GM21526 (cell line): ENCODE measurements around the gene UGT2B28.
"Not testable (repeated sequence)": the region's sequence is repeated elsewhere in the genome, so short reads cannot be mapped to it uniquely, and the experiment has no call there.

Experiments used
- ATAC-seq: cut with Tn5 transposase; IDR thresholded peaks from one replicate; pipeline ENCODE4 v1.9.1; 2021; ENCODE audit warnings: moderate library complexity; ENCODE audit not compliant: unreplicated experiment, low FRiP score

UGT2B28 gene

GRCh38 chr4:69280081-69280480, at the start of gene UGT2B28:
UGT2B28 (plus strand) TSS chr4:69280475; CDS start chr4:69280501, 26 bp downstream.
- ATAC-seq = not testable (repeated sequence)

DNA sequence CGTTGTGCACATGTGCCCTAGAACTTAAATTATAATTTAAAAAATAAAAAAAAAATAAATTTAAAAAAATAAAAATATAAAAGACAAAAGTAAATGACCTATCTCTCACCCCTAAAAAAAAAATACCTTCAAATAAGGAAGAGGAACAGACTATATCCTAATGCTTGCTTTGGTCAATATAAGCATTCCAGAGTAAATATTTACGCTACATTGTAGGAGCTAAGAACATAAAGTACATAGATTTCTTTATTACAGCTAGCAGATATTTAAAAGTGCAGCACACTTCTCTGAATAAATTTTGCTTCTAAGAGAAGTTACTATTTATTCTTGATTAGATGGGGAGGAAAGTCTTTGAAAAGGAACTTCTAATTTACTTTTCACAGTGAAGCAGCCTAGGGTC, 41.2 kb upstream of the UGT2B28 start:
- ATAC-seq = no peak

- ATAC-seq = no peak
These were observed 40.6 kb upstream of the UGT2B28 start for GRCh38 chr4:69239557-69240168.

DNA sequence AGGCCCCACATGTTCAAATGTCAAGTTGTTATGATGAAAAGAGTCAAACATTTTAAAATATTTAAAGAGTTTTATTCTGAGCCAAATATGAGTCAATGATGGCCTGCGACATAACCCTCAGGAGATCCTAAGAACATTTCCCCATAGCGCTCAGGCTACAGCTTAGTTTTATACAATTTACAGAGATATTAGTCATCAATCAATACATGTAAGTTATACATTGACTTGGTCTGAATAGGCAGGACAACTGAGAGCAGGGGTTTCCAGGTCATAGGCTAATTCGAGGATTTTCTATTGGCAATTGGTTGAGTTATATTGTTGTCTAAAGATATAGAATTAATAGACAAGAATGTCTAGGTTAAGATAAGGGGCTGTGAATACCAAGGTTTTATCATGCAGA, 39.5 kb upstream of the UGT2B28 start:
- ATAC-seq = not testable (repeated sequence)

DNA sequence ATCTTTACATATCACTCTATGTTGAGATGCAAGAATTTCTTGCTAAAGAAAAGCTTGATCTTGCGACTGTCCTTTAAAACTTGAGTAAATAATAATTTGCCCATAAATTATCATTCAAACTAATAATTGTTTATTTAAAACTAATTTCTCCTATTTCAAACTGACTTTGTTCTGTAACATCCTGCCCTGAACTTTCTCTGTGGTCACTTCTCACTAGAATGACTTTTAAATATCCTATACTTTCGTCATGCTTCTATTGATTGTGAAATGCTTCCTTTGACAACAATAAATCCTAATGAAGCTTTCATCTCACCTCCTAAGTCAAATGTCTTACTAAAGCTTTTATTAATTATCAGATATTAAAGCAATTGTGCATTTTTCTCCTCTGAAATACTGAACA, 38.5 kb upstream of the UGT2B28 start:
- ATAC-seq = not testable (repeated sequence)

- ATAC-seq = not testable (repeated sequence)
These were observed 37.6 kb upstream of the UGT2B28 start for GRCh38 chr4:69242562-69243240.

GRCh38 chr4:69250884-69251283, 29.4 kb upstream of the UGT2B28 start:
- not testable (repeated sequence) for ATAC-seq

GRCh38 chr4:69253147-69253772, 27.0 kb upstream of the UGT2B28 start:
- ATAC-seq = not testable (repeated sequence)

DNA sequence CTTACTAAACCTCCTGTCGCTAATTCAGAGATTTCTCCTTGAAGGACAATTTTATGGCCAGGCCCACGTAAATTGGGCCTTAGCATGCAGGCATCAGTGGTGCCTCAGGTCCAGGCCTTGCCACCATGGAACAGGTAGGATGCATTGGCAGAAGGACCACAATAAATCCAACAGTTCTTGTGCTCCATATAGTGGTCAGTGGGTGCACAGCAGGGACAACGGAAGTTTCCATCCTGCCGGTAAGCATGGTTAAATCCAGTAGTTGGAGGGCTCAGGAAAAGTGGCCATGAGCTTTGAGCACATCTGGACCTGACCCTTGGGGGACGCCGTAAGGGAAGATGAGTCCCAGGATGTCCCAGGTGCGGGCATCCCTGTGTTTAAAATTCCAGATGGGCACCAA, 11.7 kb upstream of the UGT2B28 start:
- not testable (repeated sequence) for ATAC-seq

DNA sequence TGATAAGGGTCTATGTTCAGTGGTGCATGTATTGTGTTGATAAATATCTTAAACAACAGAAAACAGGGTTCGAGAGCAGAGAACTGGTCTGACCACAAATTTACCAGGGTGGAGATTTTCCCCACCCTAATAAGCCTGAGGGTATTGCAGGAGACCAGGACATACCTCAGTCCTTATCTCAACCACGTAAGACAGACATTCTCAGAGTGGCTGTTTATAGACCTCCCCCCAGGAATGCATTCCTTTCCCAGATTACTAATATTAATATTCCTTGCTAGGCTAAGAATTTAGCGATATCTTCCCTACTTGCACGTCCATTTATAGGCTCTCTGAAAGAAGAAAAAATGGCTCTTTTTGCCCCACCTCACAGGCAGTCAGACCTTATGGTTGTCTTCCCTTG, 16.1 kb downstream of the UGT2B28 start:
- ATAC-seq = not testable (repeated sequence)

GRCh38 chr4:69308426-69309033, 28.3 kb downstream of the UGT2B28 start:
- ATAC-seq = not testable (repeated sequence)

GRCh38 chr4:69309549-69310076, 29.3 kb downstream of the UGT2B28 start:
- not testable (repeated sequence) for ATAC-seq

DNA sequence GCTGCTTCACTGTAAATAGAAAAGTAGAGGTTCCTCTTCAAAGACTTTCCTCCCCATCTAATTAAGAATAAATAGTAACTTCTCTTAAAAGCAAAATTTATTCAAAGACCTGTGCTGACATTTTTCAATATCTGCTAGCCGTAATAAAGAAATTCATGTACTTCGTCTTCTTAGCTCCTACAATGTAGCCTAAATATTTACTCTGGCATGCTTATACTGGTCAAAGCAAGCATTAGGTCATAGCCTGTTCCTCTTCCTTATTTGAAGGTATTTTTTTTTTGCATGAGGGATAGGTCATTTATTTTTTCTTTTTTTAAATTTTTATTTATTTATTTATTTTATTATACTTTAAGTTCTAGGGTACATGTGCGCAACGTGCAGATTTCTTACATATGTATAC, 30.0 kb downstream of the UGT2B28 start:
- not testable (repeated sequence) for ATAC-seq

DNA sequence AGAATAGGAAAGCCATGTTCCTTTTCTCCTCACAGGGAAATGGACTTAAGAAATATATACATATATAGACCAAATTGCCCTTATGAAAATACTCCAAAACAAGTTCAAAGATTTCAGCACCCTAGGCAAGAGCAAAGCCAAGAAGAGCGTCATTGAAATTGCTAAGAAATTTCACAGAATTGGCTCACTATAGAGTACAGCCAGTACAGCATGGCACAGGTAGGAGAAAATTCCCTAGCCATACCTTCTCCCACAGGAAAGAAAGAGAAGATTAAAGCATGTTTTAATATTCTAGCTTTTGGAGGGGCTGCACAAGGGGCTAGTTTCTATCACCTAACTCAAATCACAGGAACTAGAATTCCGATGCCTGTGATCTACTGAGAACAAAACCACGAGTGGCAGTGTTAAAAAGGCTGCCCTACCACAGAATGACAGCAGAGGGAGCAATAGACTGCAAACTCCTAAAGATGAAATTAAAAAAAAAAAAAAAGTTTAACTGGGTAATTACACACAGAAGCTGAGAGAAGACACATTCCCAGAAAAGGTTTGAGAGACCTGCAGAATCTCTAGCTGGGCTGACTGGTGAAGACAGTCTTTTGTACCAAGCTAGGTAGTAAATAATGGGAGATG, 37.5 kb downstream of the UGT2B28 start:
- peak; percentile 71 for ATAC-seq

GRCh38 chr4:69321153-69321729, 41.0 kb downstream of the UGT2B28 start:
- no peak for ATAC-seq

- ATAC-seq = no peak
These were observed 41.8 kb downstream of the UGT2B28 start for GRCh38 chr4:69322055-69322454.

- no peak for ATAC-seq
These were observed 43.0 kb downstream of the UGT2B28 start for GRCh38 chr4:69323284-69323683.

DNA sequence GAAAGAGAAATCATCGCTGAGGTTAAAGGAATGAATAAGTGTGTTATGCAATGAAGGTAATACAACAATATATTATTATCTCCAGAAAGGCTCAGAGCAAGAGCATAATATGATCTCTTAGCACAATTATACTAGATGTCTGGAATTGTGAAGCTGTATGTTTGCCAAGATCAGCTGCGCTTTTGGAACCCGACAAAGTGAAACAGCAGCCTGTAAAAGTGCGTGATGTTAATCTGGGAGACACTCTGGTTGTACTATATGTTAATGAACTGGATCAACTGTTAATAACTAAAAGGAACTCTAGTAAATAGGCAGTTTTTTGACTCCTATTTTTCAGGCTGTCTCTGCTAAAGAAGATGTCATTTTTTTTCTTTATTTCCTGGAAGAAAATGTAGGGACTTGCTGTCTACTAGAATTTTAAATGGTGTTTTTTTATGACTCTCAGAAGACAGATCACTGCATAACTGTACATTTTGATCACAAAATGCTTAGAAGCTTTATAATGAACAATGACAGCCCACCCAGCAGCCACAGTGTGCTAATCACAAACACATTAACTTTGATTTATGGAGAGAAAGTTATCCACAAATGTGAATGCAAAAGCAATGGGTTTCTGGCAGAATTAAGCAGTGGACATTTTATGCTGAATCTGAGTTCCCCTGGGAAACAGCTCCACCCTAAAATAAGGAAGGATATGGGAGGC, 50.2 kb downstream of the UGT2B28 start:
- ATAC-seq = no peak

DNA sequence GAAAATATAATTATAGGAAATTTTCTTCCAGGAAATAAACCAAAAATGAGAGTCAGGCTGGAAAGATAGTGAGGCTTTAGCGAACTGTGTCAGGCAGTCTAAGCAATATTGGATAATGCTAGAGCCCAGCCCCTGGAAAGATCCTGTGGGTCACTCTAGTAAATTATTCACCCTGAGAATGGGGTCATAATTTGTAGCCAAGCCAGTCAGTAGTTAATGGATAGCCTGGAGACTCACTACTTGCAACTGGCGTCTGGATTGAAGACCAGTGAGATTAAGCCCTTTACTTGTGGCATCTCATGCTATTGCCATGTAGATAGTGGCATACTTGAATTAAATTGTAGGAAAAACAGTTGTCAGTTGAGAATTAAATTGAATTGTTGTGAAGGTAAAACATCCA, 51.0 kb downstream of the UGT2B28 start:
- not testable (repeated sequence) for ATAC-seq

DNA sequence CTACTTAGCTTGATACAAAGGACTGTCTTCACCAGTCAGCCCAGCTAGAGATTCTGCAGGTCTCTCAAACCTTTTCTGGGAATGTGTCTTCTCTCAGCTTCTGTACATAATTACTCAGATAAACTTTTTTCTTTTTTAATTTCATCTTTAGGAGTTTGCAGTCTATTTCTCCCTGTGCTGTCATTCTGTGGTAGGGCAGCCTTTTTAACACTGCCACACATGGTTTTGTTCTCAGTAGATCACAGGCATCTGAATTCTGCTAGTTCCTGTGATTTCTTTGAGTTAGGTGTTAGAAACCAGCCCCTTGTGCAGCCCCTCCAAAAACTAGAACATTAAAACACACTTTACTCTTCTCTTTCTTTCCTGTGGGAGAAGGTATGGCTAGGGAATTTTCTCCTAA, 55.2 kb downstream of the UGT2B28 start:
- not testable (repeated sequence) for ATAC-seq
